Effector memory CD8-positive, alpha-beta T cell (primary cell): ENCODE data around the gene KIF3B.
A peak's percentile ranks its signal among the peaks of the same experiment; 100 is the strongest.
"Not testable (repeated sequence)": the region's sequence is repeated elsewhere in the genome, so short reads cannot be mapped to it uniquely, and the experiment has no call there.

Experiments
- ATAC-seq: fragments of 150-1000 bp; cut with Tn5 transposase; replicated peaks from 2 replicates; pipeline ENCODE4 v1.10.0; 2021; ENCODE audit warnings: mild to moderate bottlenecking, moderate library complexity
- DNase-seq, 3 experiments: peaks; one replicate each; pipeline ENCODE4 v3.0.0; 2021
- H3K27ac Mint-ChIP-seq, 2 donors: one replicate each; pipeline ENCODE4 v1.8.0; 2022; ENCODE audit warnings: mild to moderate bottlenecking in 2 of 2, mixed read lengths in 2 of 2, moderate library complexity in 2 of 2
- H3K27me3 Mint-ChIP-seq, 2 donors: one replicate each; pipeline ENCODE4 v1.8.0; 2022; ENCODE audit warnings: mixed read lengths in 2 of 2
- H3K36me3 Mint-ChIP-seq: one replicate; pipeline ENCODE4 v1.8.0; 2022; ENCODE audit warnings: mild to moderate bottlenecking, moderate library complexity, mixed read lengths; ENCODE audit not compliant: insufficient read depth
- H3K4me1 Mint-ChIP-seq, 2 donors: one replicate each; pipeline ENCODE4 v1.8.0; 2022; ENCODE audit warnings: low read depth in 2 of 2, mixed read lengths in 2 of 2
- H3K4me3 Mint-ChIP-seq, 2 donors: one replicate each; pipeline ENCODE4 v1.8.0; 2022; ENCODE audit warnings: mild to moderate bottlenecking in 2 of 2, mixed read lengths in 2 of 2, moderate library complexity in 2 of 2
- H3K9me3 Mint-ChIP-seq, 2 donors: one replicate each; pipeline ENCODE4 v1.8.0; 2022; ENCODE audit warnings: mixed read lengths in 2 of 2

Gene KIF3B

GRCh38 chr20:32353848-32354496 lies 76.5 kb downstream of the KIF3B start:
- Mint-ChIP-seq H3K36me3 (peaks cover 11% of the 10 kb centered on the region), H3K4me1 (peaks cover 4 to 10% of the 10 kb centered on the region in 2 donors), H3K4me3 (no peak overlapping the region), H3K9me3 (no peaks in the 10 kb centered on the region), H3K27ac (no peak overlapping the region), H3K27me3 (no peaks in the 10 kb centered on the region)
- no peak for DNase-seq
- no peak for ATAC-seq

GRCh38 chr20:32354592-32355416 lies 77.4 kb downstream of the KIF3B start:
- DNase-seq (no peak), ATAC-seq (no peak)
- Mint-ChIP-seq H3K27me3 (no peaks in the 10 kb centered on the region), H3K36me3 (peaks cover 18% of the 10 kb centered on the region), H3K4me1 (peaks cover 11 to 16% of the 10 kb centered on the region in 2 donors), H3K27ac (no peak overlapping the region), H3K4me3 (no peak overlapping the region), H3K9me3 (no peaks in the 10 kb centered on the region)

- no peak for ATAC-seq
- H3K4me3 Mint-ChIP-seq: no peak overlapping the region
- no peaks in the 10 kb centered on the region for H3K27me3 Mint-ChIP-seq
- DNase-seq: no peak
- H3K36me3 Mint-ChIP-seq: peaks cover 18% of the 10 kb centered on the region
- H3K27ac Mint-ChIP-seq: no peak overlapping the region
- H3K9me3 Mint-ChIP-seq: no peaks in the 10 kb centered on the region
- H3K4me1 Mint-ChIP-seq: peaks cover 13 to 22% of the 10 kb centered on the region in 2 donors
Measured at GRCh38 chr20:32355417-32355841, 78.0 kb downstream of the KIF3B start.

- not testable (repeated sequence) for DNase-seq, H3K9me3 Mint-ChIP-seq, H3K27ac Mint-ChIP-seq, H3K27me3 Mint-ChIP-seq, ATAC-seq, H3K4me3 Mint-ChIP-seq
- peaks cover 18% of the 10 kb centered on the region for H3K36me3 Mint-ChIP-seq
- peaks cover 15 to 24% of the 10 kb centered on the region in 2 donors for H3K4me1 Mint-ChIP-seq
Measured at GRCh38 chr20:32355907-32356621, 78.6 kb downstream of the KIF3B start.

GRCh38 chr20:32356622-32357374 lies 79.3 kb downstream of the KIF3B start:
- ATAC-seq (no peak), DNase-seq (no peak)
- no peaks in the 10 kb centered on the region for H3K27me3 Mint-ChIP-seq
- peaks cover 19% of the 10 kb centered on the region for H3K36me3 Mint-ChIP-seq
- peak overlapping the region; percentile 92 to 97 for H3K27ac Mint-ChIP-seq
- H3K9me3 Mint-ChIP-seq: no peaks in the 10 kb centered on the region
- peak overlapping the region; percentile 96 for H3K4me3 Mint-ChIP-seq
- peaks cover 20 to 29% of the 10 kb centered on the region in 2 donors for H3K4me1 Mint-ChIP-seq

GRCh38 chr20:32357375-32357868 lies 80.0 kb downstream of the KIF3B start:
- H3K4me1 Mint-ChIP-seq: peaks cover 26 to 35% of the 10 kb centered on the region in 2 donors
- no peaks in the 10 kb centered on the region for H3K27me3 Mint-ChIP-seq
- no peaks in the 10 kb centered on the region for H3K9me3 Mint-ChIP-seq
- no peak for DNase-seq
- peak overlapping the region; percentile 96 for H3K4me3 Mint-ChIP-seq
- peak overlapping the region; percentile 92 to 97 for H3K27ac Mint-ChIP-seq
- no peak for ATAC-seq
- H3K36me3 Mint-ChIP-seq: peaks cover 19% of the 10 kb centered on the region

- ATAC-seq: peak; percentile 90
- H3K4me3 Mint-ChIP-seq: peak within 1 kb of the TSS; percentile 96
- no peaks in the 10 kb centered on the region for H3K9me3 Mint-ChIP-seq
Measured at GRCh38 chr20:32357869-32358631, 80.6 kb downstream of the KIF3B start, which contains the start of gene ASXL1. Gene ASXL1 (plus strand): TSS chr20:32358331. CDS start chr20:32358776, 445 bp downstream.

GRCh38 chr20:32358632-32358882 lies 81.1 kb downstream of the KIF3B start:
- ATAC-seq: no peak
- peaks cover 19% of the 10 kb centered on the region for H3K36me3 Mint-ChIP-seq
- peak overlapping the region; percentile 92 to 97 for H3K27ac Mint-ChIP-seq
- H3K4me3 Mint-ChIP-seq: peak overlapping the region; percentile 96
- H3K27me3 Mint-ChIP-seq: no peaks in the 10 kb centered on the region
- no peaks in the 10 kb centered on the region for H3K9me3 Mint-ChIP-seq
- DNase-seq: peak in 1 of 3 experiments; percentile 46
- peaks cover 35 to 47% of the 10 kb centered on the region in 2 donors for H3K4me1 Mint-ChIP-seq

More at GRCh38 chr20:32357869-32358631, 80.6 kb downstream of the KIF3B start, which contains the start of gene ASXL1:
- Mint-ChIP-seq H3K27me3 (no peaks in the 10 kb centered on the region), H3K27ac (peak within 1 kb of the TSS; percentile 93 to 97), H3K4me1 (peaks cover 31 to 42% of the 10 kb centered on the region in 2 donors), H3K36me3 (peaks cover 19% of the 10 kb centered on the region)
- peak; percentile 87 to 88 (median 88) for DNase-seq

- ATAC-seq (peak; percentile 28), DNase-seq (peak in 2 of 3 experiments; percentile 53 to 56)
- Mint-ChIP-seq H3K4me1 (peaks cover 37 to 50% of the 10 kb centered on the region in 2 donors), H3K4me3 (peak overlapping the region; percentile 87 to 96), H3K27me3 (no peaks in the 10 kb centered on the region), H3K36me3 (peaks cover 19% of the 10 kb centered on the region), H3K27ac (peak overlapping the region; percentile 70 to 93), H3K9me3 (no peaks in the 10 kb centered on the region)
Measured at GRCh38 chr20:32358883-32359632, 81.6 kb downstream of the KIF3B start.

GRCh38 chr20:32359633-32360332 lies 82.3 kb downstream of the KIF3B start:
- no peaks in the 10 kb centered on the region for H3K27me3 Mint-ChIP-seq
- H3K27ac Mint-ChIP-seq: peak overlapping the region; percentile 70 to 93
- ATAC-seq (no peak), DNase-seq (peak; percentile 11 to 26 (median 22))
- H3K9me3 Mint-ChIP-seq: no peaks in the 10 kb centered on the region
- H3K4me3 Mint-ChIP-seq: peak overlapping the region; percentile 87 to 96
- peaks cover 42 to 54% of the 10 kb centered on the region in 2 donors for H3K4me1 Mint-ChIP-seq
- peaks cover 19% of the 10 kb centered on the region for H3K36me3 Mint-ChIP-seq

GRCh38 chr20:32360333-32360634 lies 82.8 kb downstream of the KIF3B start:
- peaks cover 19% of the 10 kb centered on the region for H3K36me3 Mint-ChIP-seq
- H3K27ac Mint-ChIP-seq: peak overlapping the region; percentile 70 to 93
- H3K4me3 Mint-ChIP-seq: peak overlapping the region; percentile 87 to 96
- H3K4me1 Mint-ChIP-seq: peaks cover 45 to 59% of the 10 kb centered on the region in 2 donors
- H3K27me3 Mint-ChIP-seq: no peaks in the 10 kb centered on the region
- H3K9me3 Mint-ChIP-seq: no peaks in the 10 kb centered on the region
- ATAC-seq (no peak), DNase-seq (no peak)
